GM12873 (cell line): ENCODE measurements around the gene SREBF1.

ENCODE experiments used
- TF ChIP-seq, protein P1 (sequence below): IDR thresholded peaks from 2 replicates; pipeline ENCODE4 v1.5.1; 2012; ENCODE audit warnings: low read depth, mild to moderate bottlenecking, moderate library complexity, low read length, control low read depth; ENCODE audit not compliant: insufficient read depth; ENCODE audit errors: missing control alignments

Gene SREBF1

DNA sequence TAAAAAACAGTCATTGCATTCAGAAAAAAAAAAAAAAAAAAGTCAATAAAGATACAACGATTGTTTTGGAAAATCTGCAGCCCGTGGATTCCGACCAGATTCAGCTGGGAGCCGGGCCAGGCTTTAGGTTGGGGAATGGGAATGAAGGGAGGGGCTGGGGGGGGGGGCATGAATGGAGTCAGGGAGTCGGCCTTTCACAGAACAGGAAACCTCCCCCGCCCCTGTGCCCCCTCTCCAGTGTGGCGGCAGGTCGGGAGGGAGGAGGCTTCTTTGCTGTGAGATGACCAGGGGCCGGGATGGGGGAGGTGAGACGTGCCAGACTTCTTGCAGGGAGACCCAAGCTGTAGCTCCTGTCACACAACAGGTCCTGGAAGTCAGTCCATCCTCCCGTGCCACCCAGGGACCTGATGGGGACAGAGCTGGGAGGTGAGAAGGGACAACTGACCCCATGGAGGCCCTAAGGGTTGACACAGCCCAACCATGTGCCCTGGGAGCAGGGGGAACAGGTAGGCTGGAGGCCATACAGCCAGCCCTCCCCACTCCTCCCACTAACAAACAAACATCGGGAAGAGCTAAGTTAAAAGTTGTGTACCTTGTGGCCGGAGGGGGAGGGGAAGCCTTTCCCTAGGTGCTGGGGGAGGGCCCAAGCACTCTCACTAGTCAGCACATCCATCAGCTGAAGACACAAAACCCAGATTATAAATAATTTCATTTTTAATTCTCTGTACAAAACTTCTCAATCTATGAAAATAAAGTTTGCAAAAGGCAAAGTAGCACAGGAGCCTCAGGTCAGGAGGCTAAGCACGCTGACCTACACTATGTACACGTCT lies 25.2 kb downstream of the SREBF1 start:
- TF ChIP-seq, protein P1, sequence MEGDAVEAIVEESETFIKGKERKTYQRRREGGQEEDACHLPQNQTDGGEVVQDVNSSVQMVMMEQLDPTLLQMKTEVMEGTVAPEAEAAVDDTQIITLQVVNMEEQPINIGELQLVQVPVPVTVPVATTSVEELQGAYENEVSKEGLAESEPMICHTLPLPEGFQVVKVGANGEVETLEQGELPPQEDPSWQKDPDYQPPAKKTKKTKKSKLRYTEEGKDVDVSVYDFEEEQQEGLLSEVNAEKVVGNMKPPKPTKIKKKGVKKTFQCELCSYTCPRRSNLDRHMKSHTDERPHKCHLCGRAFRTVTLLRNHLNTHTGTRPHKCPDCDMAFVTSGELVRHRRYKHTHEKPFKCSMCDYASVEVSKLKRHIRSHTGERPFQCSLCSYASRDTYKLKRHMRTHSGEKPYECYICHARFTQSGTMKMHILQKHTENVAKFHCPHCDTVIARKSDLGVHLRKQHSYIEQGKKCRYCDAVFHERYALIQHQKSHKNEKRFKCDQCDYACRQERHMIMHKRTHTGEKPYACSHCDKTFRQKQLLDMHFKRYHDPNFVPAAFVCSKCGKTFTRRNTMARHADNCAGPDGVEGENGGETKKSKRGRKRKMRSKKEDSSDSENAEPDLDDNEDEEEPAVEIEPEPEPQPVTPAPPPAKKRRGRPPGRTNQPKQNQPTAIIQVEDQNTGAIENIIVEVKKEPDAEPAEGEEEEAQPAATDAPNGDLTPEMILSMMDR: no peak

DNA sequence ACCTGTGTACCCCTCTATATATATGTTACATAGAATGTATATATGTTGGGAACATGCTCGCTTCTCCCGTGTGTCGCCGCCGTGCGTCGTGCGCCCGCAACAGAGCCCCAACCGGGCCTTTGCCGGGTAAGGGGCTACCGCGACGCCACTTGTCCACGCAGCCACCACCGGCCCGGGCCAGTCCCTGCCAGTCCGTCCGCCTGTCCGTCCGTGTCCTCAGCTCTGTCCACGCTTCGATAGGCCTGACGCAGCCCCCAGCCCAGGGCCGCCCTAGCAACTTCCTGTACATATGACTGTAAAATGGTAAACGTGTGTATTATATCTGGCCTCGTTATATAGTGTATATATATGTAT lies 25.9 kb downstream of the SREBF1 start:
- TF ChIP-seq, protein P1: no peak

DNA sequence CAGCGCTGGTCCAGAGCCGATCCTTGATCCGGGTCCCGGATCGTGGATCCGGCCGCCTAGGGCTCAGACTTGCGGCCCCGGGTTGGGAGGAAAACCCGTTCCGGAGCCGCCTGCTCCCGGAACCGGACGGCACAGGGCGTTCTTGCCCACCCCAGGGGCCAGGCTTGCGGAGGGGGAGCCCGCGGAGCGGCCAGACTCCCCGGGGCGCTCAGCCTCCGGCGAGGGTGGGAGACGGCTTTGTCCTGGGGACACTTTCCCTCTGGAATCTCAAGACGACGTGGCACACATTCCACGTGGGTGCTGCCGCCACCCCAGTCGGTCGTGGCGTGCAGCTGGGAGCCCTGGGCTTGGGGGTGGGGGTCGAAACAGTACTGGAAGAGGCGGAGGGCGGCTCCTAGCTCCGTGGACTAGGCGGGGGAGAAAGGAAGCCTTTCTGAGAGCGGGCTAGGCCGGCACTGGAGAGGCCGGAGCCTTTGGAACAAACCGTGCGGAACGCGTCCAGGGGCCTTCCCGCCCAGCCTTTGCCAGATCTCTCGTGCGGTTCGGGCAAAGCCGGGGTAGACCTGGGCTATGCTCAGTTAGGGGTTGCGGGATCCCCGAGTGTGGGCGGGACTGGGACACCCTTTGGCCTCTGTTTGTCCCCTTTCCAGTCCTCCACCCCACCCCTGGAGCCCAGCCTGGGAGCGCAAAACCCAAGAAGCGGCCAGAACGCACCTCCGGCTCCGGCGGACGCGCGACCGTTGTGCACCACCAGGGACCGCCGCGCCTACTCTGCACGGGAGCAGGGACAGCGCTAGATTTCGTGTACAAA lies 26.5 kb downstream of the SREBF1 start:
- TF ChIP-seq, protein P1: no peak

DNA sequence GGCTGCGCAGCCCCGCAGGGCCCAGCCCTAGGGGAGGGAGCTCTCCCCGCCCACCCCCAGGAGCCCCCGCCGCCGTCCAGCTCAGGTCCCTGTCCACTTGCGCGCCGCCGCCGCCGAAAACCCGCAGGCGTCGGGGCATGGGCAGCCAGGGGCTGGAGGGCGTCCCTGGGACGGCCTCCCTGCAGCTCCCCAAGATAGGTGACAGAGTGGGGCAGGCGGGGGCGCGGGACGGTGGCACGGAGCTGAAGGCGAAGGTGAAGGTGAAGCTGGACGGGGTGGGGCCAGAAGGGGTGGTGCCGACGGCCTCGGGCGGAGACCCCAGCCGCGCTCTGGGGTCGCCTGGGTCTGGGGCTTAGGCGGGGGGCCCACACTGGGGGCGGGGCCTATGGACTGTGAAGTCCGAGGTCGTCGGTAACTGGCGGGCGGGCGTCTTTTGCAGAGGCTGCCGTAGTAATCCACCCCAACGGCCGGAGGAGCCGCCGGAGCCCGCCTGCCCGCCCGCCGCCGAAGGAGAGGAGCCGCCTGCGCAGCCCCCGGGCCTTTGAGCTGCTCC lies 27.2 kb downstream of the SREBF1 start:
- TF ChIP-seq, protein P1: no peak

DNA sequence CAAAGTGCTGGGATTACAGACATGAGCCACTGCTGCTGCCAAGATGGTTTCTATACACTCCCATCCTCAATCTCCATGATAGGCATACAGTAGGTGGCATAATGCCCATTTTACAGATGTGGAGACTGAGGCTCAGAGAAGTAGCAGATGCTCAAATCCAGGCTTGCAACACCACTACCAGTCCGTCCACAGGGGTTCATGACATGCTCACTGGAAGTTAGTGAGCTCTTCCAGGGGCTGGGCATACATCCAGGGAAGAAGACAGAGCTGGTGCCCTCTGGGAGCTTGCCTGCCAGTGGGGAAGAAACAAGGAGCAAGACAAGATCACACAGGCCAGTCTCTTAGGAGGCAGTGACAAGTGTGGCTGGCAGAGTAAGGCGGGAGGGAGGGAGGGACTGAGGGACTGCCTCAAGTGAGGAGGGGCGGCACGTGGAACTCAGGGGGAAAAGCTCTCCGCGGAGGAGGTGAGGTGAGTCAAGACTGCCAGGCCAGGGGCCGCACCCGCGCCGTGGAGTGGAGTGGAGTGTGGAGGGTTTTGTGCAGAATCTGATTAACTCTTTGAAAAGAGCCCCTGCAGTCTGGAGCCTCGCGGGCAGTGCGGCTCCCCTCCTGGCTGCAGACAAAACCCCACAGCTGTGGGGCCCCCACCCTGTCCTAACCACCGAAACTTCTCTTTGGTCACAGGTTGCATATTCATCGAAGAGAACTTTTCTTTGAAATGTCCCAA lies 27.9 kb downstream of the SREBF1 start:
- TF ChIP-seq, protein P1: peak; percentile 2

DNA sequence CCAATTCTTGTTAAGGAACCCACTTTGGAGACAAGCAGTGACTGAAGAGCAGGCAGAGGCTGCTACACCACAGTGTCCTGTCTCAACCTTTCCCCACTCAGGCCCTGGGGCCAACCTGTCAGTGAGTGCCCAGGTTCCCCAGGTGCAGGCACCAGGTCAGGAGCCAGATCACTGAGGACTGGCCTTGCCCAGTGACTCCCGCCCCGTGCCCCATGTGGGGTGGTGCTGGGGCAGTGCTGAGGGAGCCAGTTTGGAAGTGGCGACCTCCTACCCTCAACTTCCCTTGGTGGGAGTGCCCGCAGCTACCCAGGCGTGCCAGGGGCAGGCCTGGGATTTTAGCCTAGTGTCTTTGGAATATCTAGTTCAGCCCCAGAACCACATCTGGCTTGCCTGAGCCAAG lies 29.3 kb downstream of the SREBF1 start:
- TF ChIP-seq, protein P1: no peak
